Measurements from ENCODE around the gene OR52B4. TPM values are rescaled to one million over a fixed set of nuclear protein-coding genes. Genes with fewer than 3 reads are reported as not detected.
"Not testable (repeated sequence)": the region's sequence is repeated elsewhere in the genome, so short reads cannot be mapped to it uniquely, and the experiment has no call there.

The OR52B4 gene
- total RNA-seq (2014; rRNA removed; shearing (Covaris generic)) = not detected in 2 replicates
- not detected in 2 replicates for polyA plus RNA-seq (2015; cell fraction: cytosol; rRNA removed)
- polyA plus RNA-seq (2015; cell fraction: nucleus; rRNA removed) = not detected in 2 replicates

- DNase-seq (ENCODE audit: low read depth) = no peak
Measured at GRCh38 chr11:4368286-4368685, at the start of gene OR52B4. Gene OR52B4 (minus strand): TSS chr11:4368386. CDS start chr11:4368295, 91 bp downstream.

DNA sequence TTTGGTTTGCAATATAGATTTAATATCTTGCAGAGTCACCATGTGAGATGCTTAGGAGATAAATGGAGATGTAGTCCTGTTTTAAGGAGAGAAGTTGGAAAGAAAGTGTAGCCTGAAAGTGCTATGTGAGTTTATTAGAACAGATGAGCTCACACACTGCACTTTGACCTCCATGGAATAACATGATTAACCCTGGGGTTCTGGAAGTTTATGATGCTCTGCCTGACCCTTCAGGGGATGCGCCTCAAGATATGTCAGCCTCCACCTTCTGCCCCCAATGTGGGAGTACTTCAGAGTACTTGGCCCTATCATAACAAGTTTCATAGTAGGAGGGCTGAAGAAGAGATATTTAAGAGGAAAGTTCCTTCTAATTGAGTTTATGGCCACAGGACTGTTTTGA is 48.6 kb upstream of the OR52B4 start:
- DNase-seq (ENCODE audit: low read depth) = no peak

- DNase-seq (ENCODE audit: low read depth) = no peak
Measured at GRCh38 chr11:4416306-4416705, 48.1 kb upstream of the OR52B4 start.

DNA sequence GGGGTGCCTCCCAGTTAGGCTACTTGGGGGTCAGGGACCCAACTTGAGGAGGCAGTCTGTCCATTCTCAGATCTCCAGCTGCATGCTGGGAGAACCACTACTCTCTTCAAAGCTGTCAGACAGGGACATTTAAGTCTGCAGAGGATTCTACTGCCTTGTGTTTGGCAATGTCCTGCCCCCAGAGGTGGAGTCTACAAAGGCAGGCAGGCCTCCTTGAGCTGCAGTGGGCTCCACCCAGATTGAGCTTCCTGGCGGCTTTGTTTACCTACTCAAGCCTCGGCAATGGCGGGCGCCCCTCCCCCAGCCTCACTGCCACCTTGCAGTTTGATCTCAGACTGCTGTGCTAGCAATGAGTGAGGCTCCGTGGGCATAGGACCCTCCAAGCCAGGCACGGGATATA is 38.0 kb upstream of the OR52B4 start:
- not testable (repeated sequence) for DNase-seq (ENCODE audit: low read depth)

GRCh38 chr11:4393858-4394223 is 25.7 kb upstream of the OR52B4 start:
- no peak for DNase-seq (ENCODE audit: low read depth)

DNA sequence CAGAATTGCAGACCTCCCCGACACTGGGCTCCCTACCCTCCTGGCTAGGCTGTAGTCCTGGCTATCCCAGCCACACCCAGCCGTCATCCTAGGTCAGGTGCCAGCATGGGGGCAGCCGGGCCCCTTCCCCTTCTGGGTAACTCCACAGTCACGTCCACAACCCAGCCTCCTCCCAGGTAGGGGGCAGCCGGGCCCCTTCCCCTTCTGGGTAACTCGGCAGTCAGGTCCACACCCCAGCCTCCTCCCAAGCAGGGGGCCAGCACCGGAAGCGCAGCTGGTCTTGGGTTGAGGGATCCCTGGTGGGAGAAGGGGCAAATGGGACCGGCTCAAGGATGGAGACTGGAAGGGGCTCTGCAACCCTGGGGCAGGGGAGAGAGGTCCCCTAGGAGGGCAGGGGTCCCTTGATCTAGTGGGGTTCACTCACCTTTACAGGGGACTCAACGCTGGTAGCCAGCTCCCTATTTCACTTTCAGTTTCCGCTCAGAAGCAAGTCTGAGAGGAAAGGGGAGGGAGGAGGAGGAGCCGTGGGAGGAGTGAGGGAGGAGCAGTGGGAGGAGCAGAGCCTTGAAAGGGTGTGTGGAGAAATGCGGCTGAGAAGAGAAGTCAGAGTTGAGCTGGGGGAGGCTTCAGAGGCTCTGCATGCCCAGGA is 25.1 kb upstream of the OR52B4 start, which contains the start of gene TRIM21:
Gene TRIM21 (minus strand): TSS at position 494 of the 649 bp plus-strand sequence. CDS start 3,293 bp downstream, outside the sequence.
- DNase-seq (ENCODE audit: low read depth) = peak; percentile 88

GRCh38 chr11:4388221-4388620 is 20.0 kb upstream of the OR52B4 start:
- no peak for DNase-seq (ENCODE audit: low read depth)

DNA sequence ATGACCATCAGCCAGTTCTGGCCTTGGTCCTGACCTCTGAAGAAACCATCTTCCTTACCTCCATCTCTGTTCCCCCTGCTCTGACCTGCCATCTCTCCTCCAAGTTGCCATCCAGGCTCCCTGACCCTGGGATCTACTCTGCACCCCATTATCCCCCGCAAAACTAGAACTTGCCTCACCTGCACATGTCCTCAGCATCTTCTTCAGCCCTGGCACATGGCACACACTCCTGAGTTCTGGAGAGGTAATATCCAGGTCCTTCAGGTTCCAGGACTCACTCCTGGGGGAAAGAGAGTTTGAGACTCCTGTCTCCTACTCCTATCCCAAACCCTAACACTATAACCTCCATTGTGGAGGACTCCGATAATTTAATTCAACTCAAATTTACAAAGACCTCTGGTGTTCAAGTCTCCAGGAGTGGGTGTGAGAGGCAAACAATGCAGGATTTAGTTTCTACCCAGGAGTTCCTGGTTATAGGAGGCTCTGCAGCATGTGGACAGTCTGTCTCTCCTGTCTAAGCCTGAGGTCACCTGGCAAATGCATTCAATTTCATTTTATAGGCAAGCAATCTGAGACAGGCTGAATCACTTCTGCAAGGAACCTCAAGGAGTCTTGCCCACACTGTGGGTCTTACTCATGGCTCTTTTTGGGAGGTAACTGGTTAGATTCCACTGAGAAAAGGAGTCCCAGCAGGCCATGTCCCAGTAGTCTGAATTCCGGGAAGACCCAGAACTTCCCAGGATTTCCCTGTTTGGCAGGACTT is 18.0 kb upstream of the OR52B4 start:
- DNase-seq (ENCODE audit: low read depth) = no peak

DNA sequence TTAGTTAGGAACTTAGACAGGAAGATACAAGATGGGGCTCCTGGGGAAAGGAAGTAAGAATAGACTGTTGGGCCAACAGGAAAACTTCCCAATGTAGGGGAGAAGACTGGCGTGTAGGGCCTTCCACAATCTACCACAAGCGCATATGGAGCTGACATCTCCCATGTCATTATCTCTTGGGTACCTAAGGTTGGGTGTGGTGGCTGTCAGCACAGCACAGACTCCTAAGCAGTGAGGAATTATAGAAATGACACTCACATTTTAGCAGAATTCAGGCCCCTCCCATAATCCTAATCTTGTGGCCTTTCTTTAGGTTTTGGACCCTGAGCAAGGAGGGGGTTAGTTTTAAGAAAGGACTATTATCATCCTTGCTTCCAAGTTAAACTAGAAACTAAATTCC is 13.7 kb upstream of the OR52B4 start:
- DNase-seq (ENCODE audit: low read depth) = no peak

DNA sequence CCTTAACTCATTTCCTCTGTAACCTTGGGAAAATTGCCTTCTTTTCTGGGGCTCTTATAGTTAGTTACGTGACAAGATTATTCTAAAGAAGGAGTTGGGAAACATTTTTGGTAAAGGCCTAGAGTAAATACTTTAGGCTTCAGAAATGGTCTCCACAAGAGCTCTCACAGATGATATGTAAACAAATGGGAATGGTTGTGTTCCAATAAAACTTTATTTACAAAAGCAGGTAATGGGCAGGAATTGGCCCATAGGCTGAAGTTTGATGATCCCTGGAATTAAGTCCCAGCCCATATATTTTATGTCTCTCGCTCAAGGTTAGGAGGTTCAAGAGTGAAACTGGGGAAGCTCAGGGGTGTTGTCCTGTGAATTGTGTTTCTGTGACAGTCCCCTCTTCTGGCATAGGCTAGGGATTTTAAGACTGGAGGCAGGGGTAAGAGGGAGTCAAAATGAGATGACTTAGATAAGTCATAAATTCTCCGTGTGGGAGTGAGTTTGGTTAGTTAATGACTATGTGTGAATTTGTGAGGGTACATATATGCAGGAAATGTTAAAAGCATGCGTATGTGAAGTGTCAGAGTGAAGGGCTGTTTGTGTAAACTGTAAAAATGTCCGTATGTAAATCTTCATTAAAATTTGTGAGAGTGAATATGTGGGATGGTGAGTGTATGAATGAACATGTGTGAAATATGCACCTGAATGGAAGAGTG is 7.4 kb upstream of the OR52B4 start:
- DNase-seq (ENCODE audit: low read depth) = no peak

GRCh38 chr11:4370166-4370565 is 2.0 kb upstream of the OR52B4 start:
- no peak for DNase-seq (ENCODE audit: low read depth)

GRCh38 chr11:4348142-4348541 is 20.0 kb downstream of the OR52B4 start:
- not testable (repeated sequence) for DNase-seq (ENCODE audit: low read depth)

GRCh38 chr11:4345366-4345765 is 22.8 kb downstream of the OR52B4 start:
- DNase-seq (ENCODE audit: low read depth) = not testable (repeated sequence)

- DNase-seq (ENCODE audit: low read depth) = not testable (repeated sequence)
Measured at GRCh38 chr11:4334356-4334755, 33.8 kb downstream of the OR52B4 start.

Other genes starting within 250 kb of the OR52B4 start
- gene TRIM21, start 25.3 kb upstream of the OR52B4 start, total RNA-seq (2014; rRNA removed; shearing (Covaris generic)) = 28.8 and 30.5 TPM in 2 replicates
- gene OR52K2, start 80.9 kb upstream of the OR52B4 start, total RNA-seq (2014; rRNA removed; shearing (Covaris generic)) = not detected in 2 replicates
- gene OR52K1, start 114.3 kb upstream of the OR52B4 start, total RNA-seq (2014; rRNA removed; shearing (Covaris generic)) = not detected in 2 replicates
- gene OR52M1, start 176.8 kb upstream of the OR52B4 start, total RNA-seq (2014; rRNA removed; shearing (Covaris generic)) = not detected in 2 replicates
- not detected in 2 replicates for gene OR52I2, start 213.4 kb upstream of the OR52B4 start, total RNA-seq (2014; rRNA removed; shearing (Covaris generic))
- gene OR52I1, start 225.7 kb upstream of the OR52B4 start, total RNA-seq (2014; rRNA removed; shearing (Covaris generic)) = not detected in 2 replicates
- gene TRIM68, start 239.8 kb upstream of the OR52B4 start, total RNA-seq (2014; rRNA removed; shearing (Covaris generic)) = 7.7 and 8.3 TPM in 2 replicates

All from HT1080 (cell line).